A673 (cell line): ENCODE data around the gene ERG.

Source experiments
- EZH2 ChIP-seq: fragments of 200-600 bp; sonication (generic); IDR thresholded peaks from 2 replicates; pipeline ENCODE4 v1.6.1; 2017; ENCODE audit warnings: borderline replicate concordance, low read depth, mild to moderate bottlenecking, mixed read lengths, antibody characterized with exemption, low read length; ENCODE audit not compliant: poor library complexity, severe bottlenecking
- TF ChIP-seq, protein P1 (sequence below): fragments of 300-800, 200-600 bp; sonication (generic); conservative IDR thresholded peaks from 2 replicates; pipeline ENCODE4 v1.5.1; 2017; ENCODE audit warnings: low read depth, mild to moderate bottlenecking, antibody characterized with exemption, low read length, moderate library complexity, mixed read lengths

DNA sequence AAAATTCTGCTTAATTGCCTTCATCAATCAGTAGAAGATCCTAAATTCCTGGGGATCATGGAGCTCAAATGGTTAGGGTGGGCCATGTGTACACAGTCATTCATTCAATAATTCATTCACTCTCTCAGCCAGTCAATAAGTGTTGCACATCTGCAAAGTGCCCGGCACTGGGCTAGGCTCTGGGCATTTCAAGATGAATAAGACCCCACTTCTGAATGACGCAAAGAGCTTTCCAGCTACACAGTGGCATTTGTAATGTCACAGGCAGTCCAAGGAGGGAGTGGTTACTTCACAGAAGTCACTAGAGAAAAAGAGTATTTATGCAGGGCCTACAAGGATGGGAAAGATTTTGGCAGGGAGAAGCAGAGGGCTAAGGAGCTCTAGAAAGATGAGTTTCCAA, 148.3 kb downstream of the ERG start:
- TF ChIP-seq, protein P1, sequence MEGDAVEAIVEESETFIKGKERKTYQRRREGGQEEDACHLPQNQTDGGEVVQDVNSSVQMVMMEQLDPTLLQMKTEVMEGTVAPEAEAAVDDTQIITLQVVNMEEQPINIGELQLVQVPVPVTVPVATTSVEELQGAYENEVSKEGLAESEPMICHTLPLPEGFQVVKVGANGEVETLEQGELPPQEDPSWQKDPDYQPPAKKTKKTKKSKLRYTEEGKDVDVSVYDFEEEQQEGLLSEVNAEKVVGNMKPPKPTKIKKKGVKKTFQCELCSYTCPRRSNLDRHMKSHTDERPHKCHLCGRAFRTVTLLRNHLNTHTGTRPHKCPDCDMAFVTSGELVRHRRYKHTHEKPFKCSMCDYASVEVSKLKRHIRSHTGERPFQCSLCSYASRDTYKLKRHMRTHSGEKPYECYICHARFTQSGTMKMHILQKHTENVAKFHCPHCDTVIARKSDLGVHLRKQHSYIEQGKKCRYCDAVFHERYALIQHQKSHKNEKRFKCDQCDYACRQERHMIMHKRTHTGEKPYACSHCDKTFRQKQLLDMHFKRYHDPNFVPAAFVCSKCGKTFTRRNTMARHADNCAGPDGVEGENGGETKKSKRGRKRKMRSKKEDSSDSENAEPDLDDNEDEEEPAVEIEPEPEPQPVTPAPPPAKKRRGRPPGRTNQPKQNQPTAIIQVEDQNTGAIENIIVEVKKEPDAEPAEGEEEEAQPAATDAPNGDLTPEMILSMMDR = no peak
- TF ChIP-seq EZH2 = no peak
